Heart left ventricle (tissue), 16 donors: ENCODE results near the gene TNRC6B. TPM values are rescaled to one million over a fixed set of nuclear protein-coding genes. Genes with fewer than 3 reads are reported as not detected.
A peak's percentile ranks its signal among the peaks of the same experiment; 100 is the strongest.

ENCODE experiments used
- ATAC-seq, 4 donors: fragments of 200-7000 bp; cut with Tn5 transposase; one replicate each; pipeline ENCODE4 v1.9.1; 2020 to 2022; ENCODE audit warnings: moderate library complexity in 4 of 4, mild to moderate bottlenecking in 3 of 4, moderate number of reproducible peaks in 1 of 4
- DNase-seq, 5 donors: peaks; one replicate each; pipeline ENCODE4 v3.0.0-alpha.2; 2020
- H3K27ac ChIP-seq, 12 donors: fragments of 200-600 bp; sonication (generic) in 4 of 12; one replicate each; pipeline versions ENCODE4 v1.5.0 to v1.8.0; 2016 to 2022; ENCODE audit warnings: mild to moderate bottlenecking in 2 of 12
- H3K27me3 ChIP-seq, 9 donors: fragments of 200-600 bp; sonication (generic) in 2 of 9; one replicate each; pipeline versions ENCODE4 v1.5.1 to v1.8.0; 2016 to 2022; ENCODE audit warnings: mild to moderate bottlenecking in 3 of 9
- H3K36me3 ChIP-seq, 9 donors: fragments of 200-600 bp; sonication (generic) in 2 of 9; one replicate each; pipeline versions ENCODE4 v1.5.0 to v1.8.0; 2018 to 2022; ENCODE audit warnings: mild to moderate bottlenecking in 2 of 9
- H3K4me1 ChIP-seq, 12 donors: fragments of 200-600 bp; sonication (generic) in 4 of 12; one replicate each; pipeline versions ENCODE4 v1.5.0 to v1.8.0; 2016 to 2022; ENCODE audit warnings: mild to moderate bottlenecking in 3 of 12
- H3K4me3 ChIP-seq, 12 donors: fragments of 200-600 bp; sonication (generic) in 4 of 12; one replicate each; pipeline versions ENCODE4 v1.5.0 to v1.8.0; 2017 to 2022; ENCODE audit warnings: mild to moderate bottlenecking in 9 of 12, moderate library complexity in 4 of 12
- H3K9me3 ChIP-seq, 12 donors: fragments of 200-600 bp; sonication (generic) in 4 of 12; one replicate each; pipeline versions ENCODE4 v1.5.0 to v1.8.0; 2016 to 2022; ENCODE audit warnings: mild to moderate bottlenecking in 1 of 12
- CTCF ChIP-seq, 12 donors: fragments of 200-600 bp; sonication (generic) in 4 of 12; IDR thresholded peaks; one replicate each; pipeline versions ENCODE4 v1.5.0 to v1.8.0; 2018 to 2022; ENCODE audit warnings: antibody characterized with exemption in 12 of 12, mild to moderate bottlenecking in 5 of 12
- POLR2A ChIP-seq, 2 donors: fragments of 450-650 bp; IDR thresholded peaks; one replicate each; pipeline ENCODE4 v1.6.1; 2017; ENCODE audit warnings: antibody characterized with exemption in 2 of 2, mild to moderate bottlenecking in 2 of 2, moderate library complexity in 2 of 2
- WGBS, 4 donors: extraction: QIAGEN DNeasy Blood & Tissue Kit in 2 of 4; methylation state at CpG; one replicate each; pipeline versions ENCODE4 v1.1.5 to v1.1.7; 2013 to 2018; 5-methylcytosine and 5-hydroxymethylcytosine counted together
- intact Hi-C, 10 donors: fragments of 100-400 bp; cut with DNase I; formaldehyde crosslinking; loops; one replicate each; pipeline versions ENCODE4 v1.11.1 to v1.14.2; 2022
- polyA plus RNA-seq, 2 donors: library from polyadenylated mRNA; stranded (reverse); fragments of 200-250 nt; gene quantifications; one replicate each; pipeline ENCODE4 v1.2.3, GENCODE V29; 2013
- total RNA-seq, 9 donors: library from RNA; depleted of rRNA in 2 of 9; stranded (reverse); fragments of >200 nt in 2 of 9; fragmentation: NEBNext Ultra II Directional in 3 of 9; extraction: Animal tissue kit (Norgen Biotek cat#: 25700) in 3 of 9; gene quantifications; one replicate each; pipeline versions ENCODE4 v1.1.0 to v1.2.4, GENCODE V29; 2016 to 2023
- donor health status: ischemic (EF 13 %, LVEDD 7.1; RV severe dilation, severe dysfunction).
- donor health status: healthy with polysubstance abuse.
- donor health status: DM: no; HTN: yes; CAD: no.
- donor health status: DM: no; HTN: no; CAD: no.
- donor health status: ischemic (EF 25% LVEDD 6.9; RV normal size, moderate dysfunction).
- donor health status: ischemic (EF 25% LVEDD 5.7; RV mildly dilated, moderate dysfunction).
- donor health status: healthy.
- donor health status: DM: yes; HTN: yes; CAD: no.
- donor health status: ischemic (EF 35%, LVEDD 5.7; RV mildly dilated, moderate dysfunction).
- donor health status: nonischemic (EF 11% LVEDD 7.7; RV severe dilation, severe dysfunction).
- donor health status: DM: yes; HTN: yes; CAD: no.
- donor health status: PGD.
- donor health status: ischemic (EF 29% LVEDD 5.4; RV normal size, mild dysfunction).
- donor health status: nonischemic (EF 23%, LVEDD 6.1; RV moderate dilation, normal function).

TNRC6B gene
- total and polyA plus RNA-seq, 11 donors = 13.2 to 62.4 (median 39.3) TPM

- peaks cover 0 to 41% (median 4%) of the 10 kb centered on the region in 12 donors for H3K4me1 ChIP-seq
- intact Hi-C loops = no loop called here
- H3K27ac ChIP-seq = peak overlapping the region in 2 of 12 donors; percentile 4 to 8
- 80 to 86% (median 83%) methylated on average over 9 of the region's 9 CpGs for WGBS, 4 donors
- H3K9me3 ChIP-seq = no peaks in the 10 kb centered on the region
- DNase-seq = no peak
- no peak overlapping the region for H3K4me3 ChIP-seq
- peaks cover 0 to 74% (median 38%) of the 10 kb centered on the region in 9 donors for H3K36me3 ChIP-seq
- H3K27me3 ChIP-seq = no peaks in the 10 kb centered on the region
- TF ChIP-seq CTCF (IDR thresholded peaks at IDR 0.05) (no peak), POLR2A (IDR thresholded peaks at IDR 0.05) (no peak)
- no peak for ATAC-seq
Observed at GRCh38 chr22:40328546-40329456, 151.1 kb downstream of the TNRC6B start.

GRCh38 chr22:40329466-40329865 lies 151.7 kb downstream of the TNRC6B start:
- Histone ChIP-seq H3K4me1 (peaks cover 0 to 43% (median 4%) of the 10 kb centered on the region in 12 donors), H3K9me3 (no peaks in the 10 kb centered on the region), H3K27ac (peak overlapping the region in 1 of 12 donors; percentile 8), H3K36me3 (peaks cover 0 to 71% (median 33%) of the 10 kb centered on the region in 9 donors), H3K4me3 (no peak overlapping the region), H3K27me3 (no peaks in the 10 kb centered on the region)
- intact Hi-C loops = no loop called here
- ATAC-seq (no peak), DNase-seq (no peak)
- TF ChIP-seq POLR2A (IDR thresholded peaks at IDR 0.05) (no peak), CTCF (IDR thresholded peaks at IDR 0.05) (no peak)
- whole genome bisulfite sequencing, 4 donors = 89 to 95% (median 91%) methylated on average over 9 of the region's 9 CpGs

DNA sequence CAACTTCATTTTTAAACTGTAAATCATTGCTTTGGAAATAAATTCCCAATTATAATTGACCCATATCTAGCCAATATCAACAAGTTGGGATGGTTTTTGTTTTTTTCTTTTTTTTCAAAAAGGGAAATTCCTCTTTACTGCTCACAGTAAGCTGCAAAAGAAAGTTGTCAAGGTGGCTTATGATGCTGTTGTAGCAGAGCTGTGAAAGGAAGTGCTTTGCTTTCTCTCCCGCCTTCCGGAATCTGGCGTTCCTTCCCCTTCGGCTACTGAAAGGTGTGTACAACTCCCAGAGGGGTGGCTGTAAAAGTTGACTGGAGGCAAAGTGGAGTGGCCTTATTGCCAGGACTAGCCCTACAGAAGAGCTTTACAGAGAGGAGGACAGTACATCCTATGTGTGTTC lies 152.4 kb downstream of the TNRC6B start:
- Histone ChIP-seq H3K27ac (no peak overlapping the region), H3K4me1 (peaks cover 0 to 48% (median 4%) of the 10 kb centered on the region in 12 donors), H3K4me3 (no peak overlapping the region), H3K9me3 (no peaks in the 10 kb centered on the region), H3K36me3 (peaks cover 0 to 66% (median 28%) of the 10 kb centered on the region in 9 donors), H3K27me3 (no peaks in the 10 kb centered on the region)
- ATAC-seq = no peak
- DNase-seq = no peak
- no peak for TF ChIP-seq POLR2A (IDR thresholded peaks at IDR 0.05)
- no peak for TF ChIP-seq CTCF (IDR thresholded peaks at IDR 0.05)
- 59 to 79% (median 73%) methylated on average over 4 of the region's 4 CpGs for WGBS, 4 donors
- intact Hi-C loops = no loop called here

- DNase-seq (no peak), ATAC-seq (peak in 1 of 4 donors; percentile 13)
- intact Hi-C loops = no loop called here
- peaks cover 0 to 49% (median 4%) of the 10 kb centered on the region in 12 donors for H3K4me1 ChIP-seq
- peaks cover 0 to 61% (median 23%) of the 10 kb centered on the region in 9 donors for H3K36me3 ChIP-seq
- H3K4me3 ChIP-seq = no peak overlapping the region
- no peaks in the 10 kb centered on the region for H3K27me3 ChIP-seq
- H3K9me3 ChIP-seq = no peaks in the 10 kb centered on the region
- TF ChIP-seq POLR2A (IDR thresholded peaks at IDR 0.05) (no peak), CTCF (IDR thresholded peaks at IDR 0.05) (no peak)
- WGBS, 4 donors = 73 to 82% (median 77%) methylated on average over 10 of the region's 10 CpGs
- no peak overlapping the region for H3K27ac ChIP-seq
Observed at GRCh38 chr22:40330615-40331014, 152.9 kb downstream of the TNRC6B start.
